ENCODE measurements around the gene KLHL26. TPM values are rescaled to one million over a fixed set of nuclear protein-coding genes. Genes with fewer than 3 reads are reported as not detected.

Gene KLHL26
- total RNA-seq, 1 experiment from 2014 or later = 10.7 TPM

- H4K20me1 ChIP-seq (ENCODE audit: control insufficient read depth, insufficient read depth, insufficient read length) = no peaks in the 10 kb centered on the region
- H3K27me3 ChIP-seq (ENCODE audit: insufficient read depth, low read length) = peaks cover 32% of the 10 kb centered on the region
- no peaks in the 10 kb centered on the region; the same call in 1 of the 2 replicates for H3K4me1 ChIP-seq (ENCODE audit: insufficient read depth, low read length)
- DNase-seq = no peak
- no peak overlapping the region for H3K4me3 Mint-ChIP-seq
- no peak overlapping the region for H3K27ac Mint-ChIP-seq
- H3K79me2 ChIP-seq (ENCODE audit: insufficient read depth, low read length) = no peaks in the 10 kb centered on the region
- H4K8ac ChIP-seq (replicated peaks; ENCODE audit: insufficient read length, low read depth, low read length) = no peak overlapping the region
- no peak overlapping the region for H2BK20ac ChIP-seq (ENCODE audit: low read depth, low read length, poor library complexity, severe bottlenecking)
- H2AFZ ChIP-seq (ENCODE audit: low read length) = no peak overlapping the region
- no peak overlapping the region for H4K91ac ChIP-seq (ENCODE audit: insufficient read length, low read depth, low read length)
- no peak overlapping the region for H3K9ac ChIP-seq (ENCODE audit: extremely low read depth, insufficient read length, low read length)
- no peak for TF ChIP-seq CTCF (conservative IDR thresholded peaks at IDR 0.05)
- H3K18ac ChIP-seq (ENCODE audit: insufficient read length, low read depth, low read length) = no peak overlapping the region
- no peak overlapping the region for H3K27ac ChIP-seq (ENCODE audit: insufficient read length, low read depth, low read length)
- H4K5ac ChIP-seq (ENCODE audit: insufficient read length, low read depth, low read length) = no peak overlapping the region
- H3K9me3 ChIP-seq (ENCODE audit: control insufficient read depth, low read depth, low read length) = no peaks in the 10 kb centered on the region
- H2AK5ac ChIP-seq (ENCODE audit: insufficient read length, low read length) = no peak overlapping the region
- no peaks in the 10 kb centered on the region for H3K79me1 ChIP-seq (ENCODE audit: insufficient read depth, low read depth, low read length, poor library complexity, severe bottlenecking)
- H3K27me3 Mint-ChIP-seq (ENCODE audit: low read depth) = peaks cover 72% of the 10 kb centered on the region
- H3K36me3 Mint-ChIP-seq (ENCODE audit: insufficient read depth in 1 of 3, low read depth in 3 of 3) = peaks cover 0 to 6% (median 0%) of the 10 kb centered on the region in 3 experiments; a peak in 2 of 7 replicates
- no peaks in the 10 kb centered on the region; a peak in 1 of 5 replicates for H3K9me3 Mint-ChIP-seq
- H3K4me1 Mint-ChIP-seq = peaks cover 16 to 29% of the 10 kb centered on the region in 2 experiments
- no peak overlapping the region for H3T11ph ChIP-seq (ENCODE audit: low read length)
- no peak overlapping the region for H3K23ac ChIP-seq (ENCODE audit: insufficient read length, low read depth, low read length)
- H3K56ac ChIP-seq (ENCODE audit: insufficient read length, low read depth, low read length) = no peak overlapping the region
- H2BK15ac ChIP-seq (ENCODE audit: low read depth, low read length) = no peak overlapping the region
- H3K14ac ChIP-seq (ENCODE audit: insufficient read depth, low read length) = no peak overlapping the region
- H2BK12ac ChIP-seq (ENCODE audit: insufficient read length, low read depth, low read length) = no peak overlapping the region
- H3K4ac ChIP-seq (ENCODE audit: low read depth, low read length) = no peak overlapping the region
- no CpG with 5 or more reads among the region's 4 CpGs for WGBS (ENCODE audit: extremely low coverage, insufficient read length, low lambda C conversion rate)
- H3K23me2 ChIP-seq (ENCODE audit: insufficient read length, low read depth, low read length, poor library complexity, severe bottlenecking) = peaks cover 3% of the 10 kb centered on the region
- H3K4me2 ChIP-seq (ENCODE audit: insufficient read depth, insufficient read length, low read length) = no peak overlapping the region
- no peak overlapping the region for H2BK120ac ChIP-seq (ENCODE audit: low read depth, low read length, poor library complexity, severe bottlenecking)
- no peak overlapping the region for H2BK5ac ChIP-seq (ENCODE audit: insufficient read length, low read length)
These were observed 35.0 kb upstream of the KLHL26 start for GRCh38 chr19:18601875-18602274.

Measured in H9 (cell line).